ENCODE data around the gene MTHFD2.
"Not testable (repeated sequence)": the region's sequence is repeated elsewhere in the genome, so short reads cannot be mapped to it uniquely, and the experiment has no call there.

The MTHFD2 gene

DNA sequence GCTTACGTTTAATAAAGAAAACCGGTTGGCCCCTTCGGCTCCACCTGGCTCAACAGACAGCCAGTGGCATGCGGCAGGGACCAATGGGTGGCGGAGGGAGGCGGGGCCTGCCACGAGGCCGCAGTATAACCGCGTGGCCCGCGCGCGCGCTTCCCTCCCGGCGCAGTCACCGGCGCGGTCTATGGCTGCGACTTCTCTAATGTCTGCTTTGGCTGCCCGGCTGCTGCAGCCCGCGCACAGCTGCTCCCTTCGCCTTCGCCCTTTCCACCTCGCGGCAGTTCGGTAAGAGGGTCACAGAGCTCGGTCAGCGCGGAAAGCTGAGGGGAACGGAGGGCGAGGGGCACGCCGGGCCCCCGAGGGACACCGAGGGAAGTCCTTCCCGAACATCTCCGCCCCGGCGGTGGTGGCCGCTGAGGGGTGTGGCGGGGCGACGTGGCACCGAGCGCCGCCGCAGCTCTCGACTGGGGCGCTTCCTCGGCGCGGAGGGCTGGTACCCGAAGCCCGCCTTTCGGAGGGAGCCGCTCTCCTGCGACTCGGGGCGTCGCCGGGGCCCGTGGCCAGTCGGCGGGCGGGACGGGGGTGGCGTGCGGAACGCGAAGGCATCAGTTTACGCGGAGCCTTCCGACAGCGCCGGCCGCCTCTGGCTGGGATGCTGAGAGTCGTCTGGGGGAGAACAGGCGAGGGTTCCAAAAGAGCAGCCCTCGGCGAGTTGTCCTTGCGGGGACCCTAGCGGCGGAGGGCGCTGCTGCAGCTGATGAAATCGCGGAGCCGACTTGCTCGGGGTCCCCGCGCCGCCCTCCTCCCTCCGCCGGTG lies at the start of gene MTHFD2:
Gene MTHFD2 (plus strand): TSS at position 155 of the 814 bp plus-strand sequence. CDS start 27 bp downstream, at position 182.
- DNase-seq (ENCODE audit: extremely low spot score, insufficient read length, low read depth) (peak; percentile 91), FAIRE-seq (peak; percentile 95)

DNA sequence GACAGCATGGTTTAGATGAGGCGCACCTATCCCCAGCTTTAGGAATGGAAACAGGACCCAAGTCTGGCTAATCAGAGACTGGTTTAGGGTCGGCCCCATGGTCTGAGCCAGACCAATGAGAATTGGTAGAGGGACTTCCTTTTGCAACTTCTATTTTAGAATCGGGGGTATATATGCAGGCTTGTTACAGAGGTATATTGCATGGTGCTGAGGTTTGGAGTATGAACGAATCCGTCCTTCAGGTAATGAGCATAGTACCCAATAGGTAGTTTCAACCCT lies 49.2 kb upstream of the MTHFD2 start:
- DNase-seq (ENCODE audit: extremely low spot score, insufficient read length, low read depth) (no peak), FAIRE-seq (no peak)

DNA sequence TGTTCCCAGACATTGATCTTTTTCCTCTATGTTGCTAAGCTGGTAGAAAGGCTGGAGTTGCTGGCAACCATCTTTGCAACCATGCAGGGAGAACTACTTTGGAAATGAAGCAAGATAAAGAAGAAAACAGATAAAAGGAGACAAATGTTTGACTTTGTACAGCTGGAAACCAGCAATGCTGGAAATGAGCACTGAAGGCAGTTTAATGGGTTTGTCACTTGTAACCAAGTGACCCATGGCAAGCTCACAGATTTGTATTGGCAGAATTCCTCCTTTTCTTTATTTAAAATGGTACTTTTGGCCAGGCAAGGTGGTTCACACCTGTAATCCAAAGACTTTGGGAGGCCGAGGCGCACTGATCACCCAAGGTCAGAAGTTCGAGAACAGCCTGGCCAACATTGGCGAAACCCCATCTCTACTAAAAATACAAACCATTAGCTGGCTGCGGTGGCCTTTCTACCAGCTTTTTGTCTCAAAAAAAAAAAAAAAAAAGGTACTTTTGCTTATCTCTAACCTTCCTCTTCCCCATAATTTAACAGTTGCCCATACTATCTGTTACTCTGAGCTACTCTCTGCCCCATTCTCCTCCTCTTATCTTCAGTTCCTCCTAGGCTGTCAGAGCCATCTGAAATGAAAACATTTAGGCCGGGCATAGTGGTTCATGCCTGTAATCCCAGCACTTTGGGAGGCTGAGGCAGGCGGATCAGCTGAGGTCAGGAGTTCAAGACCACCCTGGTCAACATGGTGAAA lies 48.7 kb upstream of the MTHFD2 start:
- FAIRE-seq: no peak
- no peak for DNase-seq (ENCODE audit: extremely low spot score, insufficient read length, low read depth)

DNA sequence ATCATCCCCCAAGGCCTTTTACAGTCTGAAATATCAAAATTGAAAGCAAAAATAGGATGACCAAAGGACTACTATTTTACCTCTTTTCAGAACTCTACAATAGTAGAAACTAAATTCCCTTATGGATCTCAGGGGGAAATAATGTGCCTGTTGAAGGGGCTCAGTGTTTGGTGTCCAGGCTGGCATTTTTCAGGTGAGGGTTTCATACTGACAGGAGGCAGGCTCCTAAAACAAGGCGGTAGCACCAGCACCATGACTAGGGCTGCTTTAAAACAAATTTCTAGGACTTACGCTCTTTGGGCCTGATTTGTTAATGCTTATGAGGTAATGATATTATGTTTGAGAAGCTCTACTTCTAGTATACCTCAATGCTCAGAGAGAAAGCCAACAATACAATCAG lies 45.5 kb upstream of the MTHFD2 start:
- FAIRE-seq (no peak), DNase-seq (ENCODE audit: extremely low spot score, insufficient read length, low read depth) (no peak)

DNA sequence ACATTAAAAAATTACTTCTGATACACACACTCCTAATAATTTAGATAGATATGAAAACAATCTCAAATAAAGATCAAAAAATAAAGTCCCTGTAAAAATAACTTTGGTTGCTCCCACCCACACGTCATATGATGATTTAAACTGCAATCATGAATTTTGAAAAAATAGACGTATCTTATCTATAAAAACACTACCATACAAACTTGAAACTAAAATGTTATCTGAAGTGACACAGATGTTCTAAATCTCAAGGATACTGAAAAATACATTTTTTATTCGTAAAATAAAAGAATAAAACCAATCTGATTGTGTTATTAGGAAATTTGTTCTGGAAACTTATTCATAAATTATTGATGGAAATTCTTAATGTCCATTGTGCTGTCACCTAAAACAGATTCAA lies 42.6 kb upstream of the MTHFD2 start:
- DNase-seq (ENCODE audit: extremely low spot score, insufficient read length, low read depth): no peak
- FAIRE-seq: no peak

DNA sequence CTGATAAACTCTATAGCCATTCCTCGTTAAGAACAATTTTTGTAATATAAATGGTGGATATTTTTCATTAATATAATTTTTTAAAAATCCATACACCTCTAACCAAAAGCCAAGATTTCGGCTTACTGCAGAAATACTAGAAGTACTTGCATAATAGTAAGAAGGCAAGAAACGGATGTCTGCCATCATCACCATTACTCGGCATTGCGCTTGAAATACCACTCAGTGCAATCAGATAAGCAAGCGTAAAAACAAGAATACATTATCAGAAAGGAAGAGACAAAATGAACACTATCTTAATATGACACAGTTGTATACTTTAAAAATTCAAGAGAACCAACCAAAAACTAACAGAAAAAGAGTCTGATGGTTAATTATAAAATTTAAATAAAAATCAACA lies 35.5 kb upstream of the MTHFD2 start:
- FAIRE-seq (no peak), DNase-seq (ENCODE audit: extremely low spot score, insufficient read length, low read depth) (no peak)

DNA sequence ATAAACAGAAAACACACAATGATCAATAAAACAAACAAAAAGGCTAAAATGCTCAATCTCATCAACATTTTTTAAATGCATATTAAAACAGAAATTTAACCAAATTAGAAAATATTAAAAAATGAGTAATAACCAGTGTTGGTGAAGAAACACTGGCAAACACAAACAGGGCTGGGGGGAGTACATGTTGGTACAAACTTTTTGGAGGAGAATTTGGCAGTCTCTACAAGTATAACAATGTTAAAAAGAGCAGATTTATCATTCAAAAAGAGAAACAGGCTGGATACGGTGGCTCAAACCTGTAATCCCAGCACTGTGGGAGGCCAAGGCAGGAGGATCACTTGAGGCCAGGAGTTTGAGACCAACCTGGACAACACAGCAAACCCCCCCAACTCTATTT lies 33.7 kb upstream of the MTHFD2 start:
- FAIRE-seq (no peak), DNase-seq (ENCODE audit: extremely low spot score, insufficient read length, low read depth) (no peak)

DNA sequence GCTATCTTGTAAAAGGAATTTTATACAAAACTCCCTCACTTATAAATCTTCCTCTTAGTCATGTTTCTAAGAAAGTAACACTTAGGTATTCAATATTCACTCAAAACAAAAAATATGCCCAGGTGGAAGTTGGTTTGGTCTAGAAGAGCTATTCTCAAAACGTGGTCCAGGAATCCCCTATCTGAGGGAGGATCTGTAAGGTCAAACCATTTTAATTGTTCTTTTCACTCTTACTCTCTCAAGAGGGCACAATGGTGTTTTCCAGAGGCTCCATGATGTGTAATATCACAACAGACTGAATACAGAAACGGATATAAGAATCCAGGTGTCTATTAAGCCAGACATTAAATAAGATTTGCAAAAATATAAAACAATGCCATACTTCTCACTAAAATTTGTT lies 29.7 kb upstream of the MTHFD2 start:
- DNase-seq (ENCODE audit: extremely low spot score, insufficient read length, low read depth) (no peak), FAIRE-seq (peak; percentile 21)

DNA sequence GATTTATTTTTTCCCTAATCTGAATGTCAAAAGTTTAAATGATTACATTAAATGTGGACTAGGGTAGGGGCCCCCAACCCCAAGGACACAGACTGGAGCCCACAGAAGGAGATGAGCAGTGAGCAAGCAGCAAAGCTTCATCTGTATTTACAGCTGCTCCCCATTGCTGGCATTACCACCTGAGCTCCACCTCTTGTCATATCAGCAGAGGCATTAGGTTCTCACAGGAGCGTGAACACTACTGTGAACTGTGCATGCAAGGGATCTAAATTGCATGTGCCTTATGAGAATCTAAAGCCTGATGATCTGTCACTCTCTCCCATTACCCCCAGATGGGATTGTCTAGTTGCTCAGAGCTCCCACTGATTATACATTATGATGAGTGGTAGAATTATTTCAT lies 23.5 kb upstream of the MTHFD2 start:
- no peak for FAIRE-seq
- DNase-seq (ENCODE audit: extremely low spot score, insufficient read length, low read depth): no peak

DNA sequence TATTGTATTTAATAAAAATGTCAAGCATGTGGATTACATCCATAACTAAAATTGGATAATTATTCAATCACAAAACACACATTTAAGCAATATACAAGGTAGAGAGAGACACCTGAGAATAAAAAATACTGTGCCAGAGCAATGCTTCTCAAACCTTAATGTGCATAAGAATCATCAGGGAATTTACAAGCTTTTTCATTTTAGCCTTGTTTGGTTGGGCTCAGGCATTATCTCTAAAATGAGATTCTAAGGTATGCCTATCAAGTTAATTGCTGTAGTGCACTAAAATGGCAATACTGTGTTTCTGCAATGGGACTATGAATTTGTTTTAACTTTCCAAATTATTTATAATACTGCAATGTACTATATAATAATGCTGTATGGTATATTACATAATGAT lies 20.7 kb upstream of the MTHFD2 start:
- DNase-seq (ENCODE audit: extremely low spot score, insufficient read length, low read depth) (no peak), FAIRE-seq (no peak)

DNA sequence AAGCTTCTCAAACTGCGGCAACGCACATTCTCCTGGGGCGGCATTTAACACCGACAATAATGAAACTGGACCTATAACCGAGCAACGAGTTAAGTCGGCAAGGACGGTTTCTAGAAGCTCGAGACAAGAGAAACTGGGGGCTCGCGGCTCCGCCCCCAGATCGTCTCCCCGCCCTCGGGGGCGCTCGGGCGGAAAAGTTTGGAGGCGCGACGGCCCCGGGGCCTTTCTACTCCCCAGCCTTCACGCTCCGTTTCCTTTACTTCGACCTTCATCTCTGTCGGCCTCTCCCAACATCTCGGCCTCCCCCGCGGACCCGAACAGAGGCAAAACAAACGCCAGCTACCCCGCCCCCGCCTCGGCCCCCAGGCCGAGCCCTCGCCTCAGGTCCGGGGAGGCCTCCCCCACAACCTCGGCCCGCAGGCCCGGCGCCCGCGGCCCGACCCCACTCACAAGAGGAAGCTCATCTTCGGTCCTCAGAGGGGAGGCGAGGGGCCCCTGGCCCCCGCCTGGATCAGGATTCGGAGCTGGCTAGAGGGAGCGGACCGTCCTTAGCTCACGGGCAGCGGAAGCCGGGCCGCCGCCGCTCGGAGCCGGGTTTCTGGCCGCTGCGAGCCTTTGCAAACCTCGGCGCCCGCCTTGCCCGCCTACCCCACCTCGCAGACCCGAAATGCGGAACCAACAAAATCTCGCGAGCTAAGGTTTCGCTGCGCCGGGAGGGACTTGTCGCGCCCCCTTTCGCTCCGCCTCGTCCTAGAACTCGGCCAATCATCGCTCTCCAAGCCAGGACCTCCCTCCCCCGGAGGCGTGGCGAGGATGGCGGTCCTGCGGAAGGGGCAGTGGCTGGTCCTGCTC lies 20.0 kb upstream of the MTHFD2 start, which contains the start of gene MOB1A:
Gene MOB1A (minus strand): TSS at position 669 of the 852 bp plus-strand sequence. CDS start 205 bp downstream, at position 464.
- DNase-seq (ENCODE audit: extremely low spot score, insufficient read length, low read depth): peak; percentile 75
- FAIRE-seq: peak; percentile 99

DNA sequence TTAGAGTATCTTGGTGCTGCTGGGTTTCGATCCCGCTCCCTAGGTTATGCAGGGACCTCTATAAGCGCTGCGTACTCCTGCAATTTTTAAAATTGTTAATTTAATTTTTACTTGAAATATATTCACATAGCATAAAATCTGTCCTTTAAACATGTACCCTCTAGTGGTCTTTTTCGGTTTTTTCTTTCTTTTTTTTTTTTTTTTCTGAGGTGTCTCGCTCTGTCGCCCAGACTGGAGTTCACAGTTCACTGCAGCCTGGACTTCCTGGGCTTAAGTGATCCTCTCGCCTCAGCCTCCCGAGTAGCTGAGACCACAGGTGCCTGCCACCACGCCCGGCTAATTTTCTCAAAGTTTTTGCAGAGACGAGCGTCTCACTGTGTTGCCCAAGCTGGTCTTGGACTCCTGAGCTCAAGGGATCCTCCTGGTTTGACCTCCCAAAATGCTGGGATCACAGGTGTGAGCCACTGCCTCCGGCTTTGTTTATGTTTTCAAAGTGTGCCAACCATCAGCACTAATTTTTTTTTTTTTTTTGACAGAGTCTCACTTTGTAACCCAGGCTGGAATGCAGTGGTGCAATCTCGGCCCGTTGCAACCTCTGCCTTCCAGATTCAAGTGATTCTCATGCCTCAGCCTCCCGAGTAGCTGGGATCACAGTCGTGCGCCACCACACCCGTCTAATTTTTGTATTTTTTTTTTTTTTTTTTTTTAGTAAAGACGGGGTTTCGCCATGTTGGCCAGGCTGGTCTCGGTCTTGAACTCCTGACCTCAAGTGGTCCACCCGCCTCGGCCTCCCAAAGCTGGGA lies 19.2 kb upstream of the MTHFD2 start:
- FAIRE-seq (no peak), DNase-seq (ENCODE audit: extremely low spot score, insufficient read length, low read depth) (no peak)

DNA sequence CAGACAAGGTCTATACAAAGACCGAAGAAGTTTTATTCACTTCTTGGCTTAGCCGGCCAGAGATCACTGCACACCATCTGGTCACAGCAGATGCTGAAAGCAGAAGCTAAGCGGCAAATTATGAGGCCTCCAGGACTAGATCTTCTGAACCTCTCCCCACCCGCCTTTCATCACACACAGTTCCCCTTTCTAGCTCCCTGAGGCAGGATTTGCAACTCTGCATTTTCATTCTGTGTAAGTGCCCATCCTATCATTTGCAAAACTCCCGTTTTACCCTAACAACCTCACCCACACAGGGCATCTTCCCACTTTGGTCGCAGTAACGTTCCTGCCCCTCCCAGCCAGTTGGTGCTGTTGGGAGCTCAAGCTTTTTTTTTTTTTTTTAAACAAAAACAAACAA lies 16.7 kb upstream of the MTHFD2 start:
- peak; percentile 15 for DNase-seq (ENCODE audit: extremely low spot score, insufficient read length, low read depth)
- peak; percentile 94 for FAIRE-seq

DNA sequence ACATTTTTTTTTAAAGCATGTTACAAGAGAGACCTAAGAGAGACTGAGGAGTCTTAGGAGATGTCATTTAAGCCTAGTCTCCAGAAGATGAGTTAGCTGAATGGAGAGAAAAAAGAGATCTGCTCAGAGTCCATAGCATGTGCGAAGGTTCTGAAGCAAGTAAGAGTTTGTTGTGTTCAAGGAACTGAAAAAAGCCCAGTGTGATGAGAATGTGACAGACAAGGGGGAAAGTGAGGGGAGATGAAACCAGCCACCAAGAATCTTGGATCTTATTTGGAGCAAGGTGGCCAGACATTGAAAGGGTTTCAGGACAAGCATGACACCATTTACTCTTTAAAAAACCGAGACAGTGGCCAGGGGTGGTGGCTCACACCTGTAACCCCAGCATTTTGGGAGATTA lies 14.5 kb upstream of the MTHFD2 start:
- no peak for DNase-seq (ENCODE audit: extremely low spot score, insufficient read length, low read depth)
- peak; percentile 57 for FAIRE-seq

DNA sequence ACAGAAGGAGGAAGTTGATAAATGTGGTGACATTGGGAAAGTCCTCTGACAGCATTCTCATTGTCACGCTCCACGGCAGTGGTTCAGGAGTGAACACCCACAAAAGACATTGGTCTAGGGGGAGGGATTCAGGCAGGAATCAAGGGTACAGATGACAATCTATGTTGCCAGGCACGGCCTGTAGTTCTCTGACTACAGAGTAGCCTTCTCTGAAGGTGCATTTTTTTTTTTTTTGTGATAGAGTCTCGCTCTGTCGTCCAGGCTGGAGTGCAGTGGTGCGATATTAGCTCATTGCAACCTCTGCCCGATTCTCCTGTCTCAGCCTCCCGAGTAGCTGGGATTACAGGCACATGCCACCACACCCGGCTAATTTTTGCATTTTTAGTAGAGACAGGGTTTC lies 12.4 kb upstream of the MTHFD2 start:
- DNase-seq (ENCODE audit: extremely low spot score, insufficient read length, low read depth): peak; percentile 48
- peak; percentile 89 for FAIRE-seq

DNA sequence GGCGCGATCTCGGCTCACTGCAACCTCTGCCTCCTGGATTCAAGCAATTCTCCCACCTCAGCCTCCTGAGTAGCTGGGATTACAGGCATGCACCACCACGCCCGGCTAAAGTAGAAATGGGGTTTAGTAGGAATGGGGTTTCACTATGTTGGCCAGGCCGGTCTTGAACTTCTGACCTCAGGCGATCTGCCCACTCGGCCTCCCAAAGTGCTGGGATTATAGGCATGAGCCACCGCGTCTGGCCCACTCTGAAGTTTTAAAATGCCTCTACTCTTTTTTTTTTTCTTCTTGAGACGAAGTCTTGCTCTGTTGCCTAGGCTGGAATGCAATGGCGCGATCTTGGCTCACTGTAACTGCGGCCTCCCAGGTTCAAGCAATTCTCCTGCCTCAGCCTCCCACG lies 11.7 kb upstream of the MTHFD2 start:
- DNase-seq (ENCODE audit: extremely low spot score, insufficient read length, low read depth); FAIRE-seq: not testable (repeated sequence)

DNA sequence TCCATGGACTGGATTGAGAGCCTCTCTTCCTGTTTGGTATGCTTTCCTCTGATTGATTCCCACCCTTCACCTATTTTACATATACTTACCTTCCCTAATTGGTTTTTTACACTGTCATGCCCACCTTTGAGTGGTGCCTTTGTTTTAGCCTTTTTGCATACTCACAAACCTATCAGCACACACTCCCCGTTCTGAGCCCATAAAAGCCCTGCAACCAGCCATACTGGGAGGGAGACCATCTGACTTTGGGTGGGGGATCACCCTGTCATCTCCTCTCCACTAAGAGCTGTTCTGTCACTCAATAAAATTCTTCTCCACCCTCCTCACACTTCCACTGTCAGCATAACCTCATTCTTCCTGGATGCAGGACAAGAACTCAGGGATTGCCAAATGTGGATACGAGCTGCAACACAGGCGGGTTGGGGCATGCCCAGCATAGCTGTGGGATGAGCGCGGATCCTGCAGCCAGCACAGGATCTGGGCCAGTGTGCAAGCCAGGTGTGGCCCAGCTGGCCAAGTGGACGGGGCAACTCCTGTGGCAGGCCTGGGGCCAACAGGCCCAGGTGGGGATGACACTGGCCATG lies 10.3 kb upstream of the MTHFD2 start:
- DNase-seq (ENCODE audit: extremely low spot score, insufficient read length, low read depth): no peak
- FAIRE-seq: no peak

DNA sequence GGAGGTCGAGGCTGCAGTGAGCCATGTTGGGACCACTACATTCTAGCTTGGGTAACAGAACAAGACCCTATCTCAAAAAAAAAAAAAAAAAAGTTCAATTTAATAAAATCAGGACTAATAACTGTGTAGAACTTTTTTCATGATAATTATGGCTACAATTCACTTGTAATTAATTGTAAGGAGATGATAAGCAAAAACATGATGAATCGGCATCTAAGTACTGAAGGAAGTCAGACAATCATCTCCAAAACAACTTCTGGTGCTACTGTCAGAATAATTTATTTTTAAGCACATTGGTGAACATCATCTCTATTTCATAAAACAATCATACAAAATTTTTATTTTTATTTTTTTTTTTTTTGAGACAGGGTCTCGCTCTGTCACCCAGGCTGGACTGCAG lies 9.7 kb upstream of the MTHFD2 start:
- FAIRE-seq: no peak
- DNase-seq (ENCODE audit: extremely low spot score, insufficient read length, low read depth): no peak

DNA sequence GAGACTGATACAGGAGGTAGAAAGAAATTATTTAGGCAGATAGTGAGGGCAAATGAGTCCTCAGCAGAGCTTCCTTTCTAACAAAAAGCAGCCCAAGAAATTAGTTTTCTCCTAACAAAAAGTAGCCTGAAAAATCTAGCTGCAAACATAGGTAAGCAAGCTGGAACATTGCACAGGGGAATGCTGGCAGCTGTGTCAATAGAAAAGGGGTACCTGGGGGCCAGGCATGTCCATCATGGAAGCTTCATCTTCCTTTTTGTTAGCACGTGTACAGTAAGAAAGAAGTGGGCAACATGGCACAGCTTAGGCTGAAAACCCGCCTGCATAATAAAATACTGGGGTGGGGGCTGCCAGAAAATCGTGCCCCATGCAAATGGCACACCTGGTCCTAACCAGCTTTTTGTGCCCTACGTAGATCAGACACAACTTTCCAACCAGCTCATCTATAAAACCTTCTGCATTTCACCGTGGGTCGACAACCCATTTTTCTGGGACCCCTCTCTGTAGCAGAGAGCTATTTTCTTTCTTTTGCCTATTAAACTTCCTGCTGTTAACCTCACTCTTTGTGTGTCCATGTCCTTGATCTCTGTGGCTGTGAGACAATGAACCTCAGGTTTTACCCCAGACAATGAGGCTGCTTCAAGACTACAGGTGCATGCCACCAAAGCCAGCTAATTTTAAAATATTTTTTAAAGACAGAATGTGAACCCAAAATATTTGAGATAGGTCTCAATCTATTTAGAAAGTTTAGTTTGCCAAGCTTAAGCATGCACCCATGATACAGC lies 6.6 kb upstream of the MTHFD2 start:
- FAIRE-seq: no peak

More for the DNA sequence above, 6.6 kb upstream of the MTHFD2 start:
- DNase-seq (ENCODE audit: extremely low spot score, insufficient read length, low read depth): no peak
